H1 (cell line): Measurements from ENCODE around the gene FABP7. TPM values are rescaled to one million over a fixed set of nuclear protein-coding genes. Genes with fewer than 3 reads are reported as not detected.

Source experiments
- CTCF ChIA-PET: fragments of 300-600 bp; sonication (Branson Sonifier 250); formaldehyde crosslinking; loops from one replicate; lab custom pipeline; 2021; ENCODE audit not compliant: partially characterized antibody; lab: Charles Lee
- POLR2A ChIA-PET: fragments of 300-600 bp; sonication (Branson Sonifier 250); formaldehyde crosslinking; loops from one replicate; lab custom pipeline; 2021; ENCODE audit warnings: inconsistent platforms; ENCODE audit not compliant: partially characterized antibody; lab: Charles Lee
- DNase-seq, 2 experiments: peaks; one replicate each; pipeline versions ENCODE4 v3.0.0 to v3.0.0-alpha.2; 2010 to 2022; ENCODE audit warnings: low spot score in 2 of 2, low read depth in 1 of 2, mixed read lengths in 1 of 2
- FAIRE-seq: peaks from 2 replicates; lab custom pipeline; 2011; peaks lifted over from hg19 to GRCh38; lab: Jason Lieb, UNC
- H2AFZ ChIP-seq: 2 replicates; pipeline ENCODE4 v1.8.1; 2012; ENCODE audit warnings: low read length, inconsistent platforms
- H2AK5ac ChIP-seq: 2 replicates; pipeline ENCODE4 v1.6.1; 2013; ENCODE audit warnings: low read depth, low read length
- H2BK120ac ChIP-seq: replicated peaks from 2 replicates; pipeline ENCODE3; 2013; ENCODE audit warnings: low read depth, low read length, inconsistent platforms
- H2BK12ac ChIP-seq: 2 replicates; pipeline ENCODE4 v1.6.1; 2013; ENCODE audit warnings: low read depth, low read length
- H2BK15ac ChIP-seq: 2 replicates; pipeline ENCODE4 v1.6.1; 2013; ENCODE audit warnings: low read length
- H2BK20ac ChIP-seq: 2 replicates; pipeline ENCODE4 v1.6.1; 2013; ENCODE audit warnings: low read length
- H2BK5ac ChIP-seq: 2 replicates; pipeline ENCODE4 v1.6.1; 2013; ENCODE audit warnings: low read depth, low read length
- H3K14ac ChIP-seq: 2 replicates; pipeline ENCODE4 v1.6.1; 2013; ENCODE audit warnings: inconsistent platforms; ENCODE audit not compliant: insufficient read length
- H3K18ac ChIP-seq: 2 replicates; pipeline ENCODE4 v1.6.1; 2013; ENCODE audit warnings: low read length; ENCODE audit errors: extremely low read depth
- H3K23ac ChIP-seq: 2 replicates; pipeline ENCODE4 v1.6.1; 2013; ENCODE audit warnings: inconsistent platforms; ENCODE audit not compliant: insufficient read length
- H3K23me2 ChIP-seq: 2 replicates; pipeline ENCODE4 v1.6.1; 2013; ENCODE audit warnings: low read depth, low read length
- H3K27ac ChIP-seq: 2 replicates; pipeline ENCODE4 v1.6.1; 2011; ENCODE audit warnings: low read depth, low read length, inconsistent platforms
- H3K27me3 ChIP-seq, 4 experiments: replicated peaks in 1 of 4; 1 replicate in 1 of 4; 2 replicates in 3 of 4; pipeline versions ENCODE4 v1.6.1 to v1.8.1; 2011 to 2013; ENCODE audit warnings: low read length in 3 of 4, mild to moderate bottlenecking in 3 of 4, inconsistent platforms in 2 of 4, mixed read lengths in 2 of 4, moderate library complexity in 1 of 4; ENCODE audit not compliant: control insufficient read depth in 3 of 4, insufficient read depth in 3 of 4; ENCODE audit errors: extremely low read depth in 1 of 4
- H3K36me3 ChIP-seq, 4 experiments: 2 replicates each; pipeline versions ENCODE4 v1.6.1 to v1.8.1; 2011 to 2013; ENCODE audit warnings: mild to moderate bottlenecking in 4 of 4, low read length in 3 of 4, moderate library complexity in 2 of 4, control low read depth in 1 of 4, inconsistent platforms in 1 of 4; ENCODE audit not compliant: insufficient read depth in 4 of 4, control insufficient read depth in 2 of 4
- H3K4ac ChIP-seq: replicated peaks from 2 replicates; pipeline ENCODE3; 2013; ENCODE audit warnings: low read length, low read depth, mixed read lengths, inconsistent platforms; ENCODE audit not compliant: insufficient read length
- H3K4me1 ChIP-seq, 4 experiments: replicated peaks in 1 of 4; 1 replicate in 1 of 4; 2 replicates in 3 of 4; pipeline versions ENCODE4 v1.6.1 to v1.8.1; 2011 to 2013; ENCODE audit warnings: low read length in 3 of 4, inconsistent platforms in 2 of 4, mixed read lengths in 1 of 4; ENCODE audit not compliant: insufficient read depth in 4 of 4, control insufficient read depth in 3 of 4
- H3K4me2 ChIP-seq, 2 experiments: 2 replicates each; pipeline versions ENCODE4 v1.6.1 to v1.8.1; 2011 to 2013; ENCODE audit warnings: low read depth in 2 of 2, low read length in 2 of 2, control low read depth in 1 of 2, inconsistent platforms in 1 of 2, mild to moderate bottlenecking in 1 of 2; ENCODE audit not compliant: insufficient read depth in 1 of 2
- H3K4me3 ChIP-seq, 4 experiments: fragments of 200-600, 300-600 bp in 1 of 4; sonication (generic), shearing (Covaris generic), sonication (Bioruptor Twin) in 1 of 4; 2 replicates each; pipeline versions ENCODE4 v1.5.1 to v1.8.1; 2011 to 2016; ENCODE audit warnings: low read length in 4 of 4, low read depth in 3 of 4, control low read depth in 2 of 4, inconsistent platforms in 2 of 4, mild to moderate bottlenecking in 2 of 4, mixed read lengths in 1 of 4, moderate library complexity in 1 of 4; ENCODE audit not compliant: insufficient read depth in 2 of 4; ENCODE audit errors: extremely low read depth in 1 of 4
- H3K56ac ChIP-seq: replicated peaks from 2 replicates; pipeline ENCODE3; 2013; ENCODE audit warnings: low read depth, mild to moderate bottlenecking, mixed read lengths, low read length, inconsistent platforms; ENCODE audit not compliant: insufficient read length
- H3K79me1 ChIP-seq: 2 replicates; pipeline ENCODE4 v1.6.1; 2013; ENCODE audit warnings: low read depth, low read length, control low read depth
- H3K79me2 ChIP-seq, 2 experiments: 2 replicates each; pipeline versions ENCODE4 v1.6.1 to v1.8.1; 2012 to 2013; ENCODE audit warnings: low read length in 2 of 2, mild to moderate bottlenecking in 2 of 2, inconsistent platforms in 1 of 2; ENCODE audit not compliant: insufficient read depth in 2 of 2, control insufficient read depth in 1 of 2
- H3K9ac ChIP-seq, 4 experiments: replicated peaks in 1 of 4; 1 replicate in 1 of 4; 2 replicates in 3 of 4; pipeline versions ENCODE4 v1.6.1 to v1.8.1; 2011 to 2013; ENCODE audit warnings: low read depth in 3 of 4, low read length in 3 of 4, control low read depth in 2 of 4, mild to moderate bottlenecking in 2 of 4, moderate library complexity in 2 of 4, inconsistent platforms in 1 of 4; ENCODE audit errors: extremely low read depth in 1 of 4
- H3K9me3 ChIP-seq, 2 experiments: 2 replicates each; pipeline versions ENCODE4 v1.6.1 to v1.8.1; 2012 to 2013; ENCODE audit warnings: mild to moderate bottlenecking in 2 of 2, moderate library complexity in 2 of 2, control low read depth in 1 of 2, inconsistent platforms in 1 of 2, low read depth in 1 of 2, low read length in 1 of 2, mixed read lengths in 1 of 2; ENCODE audit not compliant: insufficient read depth in 2 of 2
- H4K20me1 ChIP-seq, 2 experiments: replicated peaks in 1 of 2; 2 replicates each; pipeline versions ENCODE3 to v1.8.1; 2011 to 2013; ENCODE audit warnings: inconsistent platforms in 2 of 2, low read length in 2 of 2, mild to moderate bottlenecking in 1 of 2; ENCODE audit not compliant: insufficient read depth in 2 of 2, control insufficient read depth in 1 of 2
- H4K5ac ChIP-seq: 2 replicates; pipeline ENCODE4 v1.6.1; 2013; ENCODE audit warnings: low read length, low read depth, mixed read lengths, inconsistent platforms; ENCODE audit not compliant: insufficient read length
- H4K8ac ChIP-seq: 2 replicates; pipeline ENCODE4 v1.8.0; 2013; ENCODE audit warnings: mild to moderate bottlenecking, moderate library complexity, low read length, inconsistent platforms; ENCODE audit not compliant: insufficient read depth; ENCODE audit errors: extremely low read depth
- H4K91ac ChIP-seq: replicated peaks from 2 replicates; pipeline ENCODE3; 2013; ENCODE audit warnings: low read length, mixed read lengths, inconsistent platforms; ENCODE audit not compliant: insufficient read length
- GTF2F1 ChIP-seq: IDR thresholded peaks from 2 replicates; pipeline ENCODE4 v1.6.1; 2012; ENCODE audit warnings: low read depth, low read length, improper control_type of control experiment, borderline replicate concordance
- POLR2A ChIP-seq, 2 experiments: IDR thresholded peaks; 1 replicate in 1 of 2; 2 replicates in 1 of 2; pipeline ENCODE4 v1.6.1; 2011; ENCODE audit warnings: low read depth in 2 of 2, low read length in 2 of 2, mild to moderate bottlenecking in 2 of 2; ENCODE audit errors: control extremely low read depth in 1 of 2
- WGBS, 2 experiments: shearing (Covaris generic) in 1 of 2; methylation state at CpG; one replicate each; pipeline versions ENCODE4 v1.1.6 to v1.1.7; 2013 to 2015; ENCODE audit warnings: low lambda C conversion rate in 2 of 2, mixed read lengths in 2 of 2, inconsistent platforms in 1 of 2, low coverage in 1 of 2, missing lambda C conversion rate in 1 of 2; ENCODE audit not compliant: insufficient replicate concordance in 2 of 2, insufficient coverage in 1 of 2, insufficient read length in 1 of 2; ENCODE audit errors: extremely low coverage in 1 of 2, missing lambda C conversion rate in 1 of 2; 5-methylcytosine and 5-hydroxymethylcytosine counted together
- polyA plus RNA-seq, 7 experiments: library from polyadenylated mRNA; depleted of rRNA in 3 of 7; stranded (reverse) in 5 of 7; unstranded in 2 of 7; fragments of >200 nt in 5 of 7; fragments of 200-250 nt in 2 of 7; gene quantifications; 1 replicate in 5 of 7; 2 replicates in 1 of 7; 4 replicates in 1 of 7; pipeline versions ENCODE4 v1.2.1 to v1.2.3, GENCODE V29; 2011 to 2013; ENCODE audit warnings: missing spikeins in 2 of 7, mixed read lengths in 2 of 7
- total RNA-seq: library from RNA; stranded (reverse); fragmentation: NEBNext Ultra II Directional; extraction: Animal tissue kit (Norgen Biotek cat#: 25700); gene quantifications from 2 replicates; pipeline ENCODE4 v1.2.1, GENCODE V29; 2021

Gene FABP7
- total and polyA plus RNA-seq, 2 of the 8 experiments (the other 6 are each of a cell fraction or from before 2014, with no cell fraction given) = 10.6 to 13.1 TPM

GRCh38 chr6:122808121-122808885, 28.8 kb downstream of the FABP7 start:
- no peak for DNase-seq

More at GRCh38 chr6:122808121-122808885, 28.8 kb downstream of the FABP7 start:
- Histone ChIP-seq H3K79me2 (no peaks in the 10 kb centered on the region), H2BK120ac (no peak overlapping the region), H4K8ac (no peak overlapping the region), H3K27ac (no peak overlapping the region), H2BK15ac (no peak overlapping the region), H2AK5ac (no peak overlapping the region), H4K91ac (no peak overlapping the region), H3K9me3 (no peaks in the 10 kb centered on the region), H3K9ac (no peak overlapping the region), H4K20me1 (no peaks in the 10 kb centered on the region)
- FAIRE-seq = no peak
- CTCF ChIA-PET = interaction anchor here (0.9 to 4.8 kb wide), 5 partner anchors 13 to 78 kb away, joined by 3 to 21 read pairs (median 5); partner anchors contain the start of gene SMPDL3A
- WGBS, 2 experiments = 86% methylated on average over 10 of the region's 10 CpGs; no CpG with 5 or more reads in 1 of the 2 experiments
- TF ChIP-seq POLR2A (IDR thresholded peaks at IDR 0.05; ENCODE audit: control extremely low read depth in 1 of 2, low read depth in 2 of 2, low read length in 2 of 2) = no peak
- no peak for TF ChIP-seq GTF2F1
- TF ChIP-seq, all 59 proteins: peak for 0
- H3K23me2 ChIP-seq = no peaks in the 10 kb centered on the region
- POLR2A ChIA-PET = no interaction called here
- no peaks in the 10 kb centered on the region for H3K36me3 ChIP-seq
- H3K27me3 ChIP-seq = peaks cover 0 to 1% (median 0%) of the 10 kb centered on the region in 4 experiments; a peak in 1 of 7 replicates
- no peak overlapping the region for H2AFZ ChIP-seq
- no peak overlapping the region for H4K5ac ChIP-seq
- no peaks in the 10 kb centered on the region for H3K4me1 ChIP-seq
- no peak overlapping the region for H3K23ac ChIP-seq
- no peak overlapping the region for H2BK20ac ChIP-seq
- H3K4ac ChIP-seq = no peak overlapping the region
- no peak overlapping the region for H2BK12ac ChIP-seq
- no peak overlapping the region for H2BK5ac ChIP-seq
- no peaks in the 10 kb centered on the region for H3K79me1 ChIP-seq
- H3K14ac ChIP-seq = no peak overlapping the region
- no peak overlapping the region for H3K18ac ChIP-seq
- H3K4me2 ChIP-seq = no peak overlapping the region
- H3K4me3 ChIP-seq = no peak overlapping the region
- H3K56ac ChIP-seq = no peak overlapping the region
